Calu3 (cell line): ENCODE measurements around the gene ST8SIA1. TPM values are rescaled to one million over a fixed set of nuclear protein-coding genes. Genes with fewer than 3 reads are reported as not detected.
A peak's percentile ranks its signal among the peaks of the same experiment; 100 is the strongest.
"Not testable (repeated sequence)": the region's sequence is repeated elsewhere in the genome, so short reads cannot be mapped to it uniquely, and the experiment has no call there.

Source experiments
- Bru-seq: library from RNA; stranded (reverse); fragments of 400-500 nt; gene quantifications from one replicate; lab custom pipeline; 2021; lab: Mats Ljungman, UMichigan
- BruChase-seq, 2 experiments: library from RNA; stranded (reverse); fragments of 400-500 nt; gene quantifications; one replicate each; lab custom pipeline; 2021; lab: Mats Ljungman, UMichigan
- BruUV-seq: library from RNA; stranded (reverse); fragments of 400-500 nt; replicated peaks from 2 replicates; lab custom pipeline; 2021; lab: Mats Ljungman, UMichigan
- CTCF ChIA-PET: fragments of 300-600 bp; sonication (Branson Sonifier 250); formaldehyde crosslinking; loops from one replicate; lab custom pipeline; 2022; ENCODE audit warnings: antibody characterized with exemption; lab: Charles Lee
- DNase-seq: peaks from one replicate; pipeline ENCODE4 v3.0.0; 2022
- H3K27ac Mint-ChIP-seq: one replicate; pipeline ENCODE4 v1.8.0; 2022; ENCODE audit warnings: mixed read lengths; ENCODE audit not compliant: unreplicated experiment
- H3K27me3 Mint-ChIP-seq: one replicate; pipeline ENCODE4 v1.8.0; 2022; ENCODE audit warnings: mixed read lengths; ENCODE audit not compliant: unreplicated experiment
- H3K36me3 Mint-ChIP-seq: one replicate; pipeline ENCODE4 v1.8.0; 2022; ENCODE audit warnings: mild to moderate bottlenecking, moderate library complexity, mixed read lengths; ENCODE audit not compliant: insufficient read depth, unreplicated experiment
- H3K4me1 Mint-ChIP-seq: one replicate; pipeline ENCODE4 v1.8.0; 2022; ENCODE audit warnings: mild to moderate bottlenecking, low read depth, mixed read lengths; ENCODE audit not compliant: unreplicated experiment
- H3K4me3 Mint-ChIP-seq: one replicate; pipeline ENCODE4 v1.8.0; 2022; ENCODE audit warnings: mild to moderate bottlenecking, low read depth, moderate library complexity, mixed read lengths; ENCODE audit not compliant: unreplicated experiment
- H3K9me3 Mint-ChIP-seq: one replicate; pipeline ENCODE4 v1.8.0; 2022; ENCODE audit warnings: low read depth, mixed read lengths; ENCODE audit not compliant: unreplicated experiment
- CTCF ChIP-seq: fragments of 200-600 bp; IDR thresholded peaks from one replicate; pipeline ENCODE4 v1.8.0; 2022; ENCODE audit warnings: antibody characterized with exemption; ENCODE audit not compliant: unreplicated experiment
- intact Hi-C: fragments of 100-400 bp; cut with micrococcal nuclease; formaldehyde crosslinking; loops from one replicate; pipeline ENCODE4 v1.10.0; 2022; ENCODE audit not compliant: unreplicated experiment
- long read RNA-seq: library from polyadenylated mRNA; stranded (forward); transcript quantifications from one replicate; pipeline ENCODE4 v2.0.0, GENCODE V29; 2022
- total RNA-seq: library from RNA; stranded (reverse); gene quantifications from 2 replicates; pipeline ENCODE4 v1.2.3, GENCODE V29; 2022

Gene ST8SIA1
- total RNA-seq (not detected in 2 replicates), Bru-seq, nascent RNA (percentile 1 among the genes with signal in this experiment), BruChase-seq, experiment 1, labeled RNA remaining after a 6-hour chase (percentile 7 among the genes with signal in this experiment), BruChase-seq, experiment 2, labeled RNA remaining after a 2-hour chase (percentile 5 among the genes with signal in this experiment)
- long read RNA-seq, partial matches to known transcripts: 0 of 1 reads
- long read RNA-seq, other reads (novel, unspliced or antisense): 1 of 1 reads

DNA sequence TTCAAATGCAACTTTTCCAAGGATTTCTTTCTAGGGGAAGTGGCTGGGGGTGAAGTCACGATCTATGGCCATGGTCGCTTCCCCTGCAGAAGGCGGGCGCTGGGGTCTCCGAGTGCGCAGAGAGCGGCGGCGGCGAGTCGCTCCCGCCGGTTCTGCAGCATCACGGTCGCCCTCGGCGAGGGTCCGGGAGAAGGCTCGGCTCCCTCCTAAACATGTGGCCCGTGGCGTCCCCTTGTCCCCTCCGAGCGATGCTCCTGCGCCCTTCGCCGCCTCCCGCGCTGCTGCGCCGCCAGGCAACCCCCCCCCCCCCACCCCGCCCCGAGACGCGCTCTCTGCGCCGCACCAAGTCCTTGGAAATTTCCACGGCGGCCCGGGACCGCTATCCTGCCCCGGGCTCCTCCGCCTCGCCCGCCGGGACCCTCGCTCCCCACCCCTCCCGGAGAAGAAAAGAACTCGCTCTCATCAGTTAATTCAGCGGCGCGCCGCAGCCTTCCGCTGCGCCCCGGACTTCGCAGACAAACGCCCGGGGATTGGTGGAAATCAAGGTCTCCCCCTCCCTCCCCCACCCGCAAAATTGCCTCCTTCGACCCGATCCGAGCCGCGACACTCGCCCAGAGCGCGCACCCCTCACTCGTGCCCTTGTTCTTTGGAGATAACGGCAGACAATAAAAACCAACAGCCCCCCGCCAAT lies at the start of gene ST8SIA1:
Gene ST8SIA1 (minus strand): TSS at position 298 of the 691 bp plus-strand sequence. CDS start 475 bp downstream, outside the sequence.
- no peaks in the 10 kb centered on the region for H3K9me3 Mint-ChIP-seq
- no peaks in the 10 kb centered on the region for H3K4me1 Mint-ChIP-seq
- H3K36me3 Mint-ChIP-seq: peaks cover 7% of the 10 kb centered on the region
- H3K27me3 Mint-ChIP-seq: peaks cover 11% of the 10 kb centered on the region
- intact Hi-C loops: loop anchor here (5.0 kb wide), 1 partner anchor 113 kb away; no protein-coding TSS in a partner anchor
- no peak for DNase-seq
- no peak within 1 kb of the TSS for H3K27ac Mint-ChIP-seq
- BruUV-seq: no TSS peak
- CTCF ChIA-PET: interaction anchor here (1.2 kb wide), 1 partner anchor 233 kb away, joined by 3 read pairs; no protein-coding TSS in a partner anchor
- no peak for TF ChIP-seq CTCF
- H3K4me3 Mint-ChIP-seq: peak within 1 kb of the TSS; percentile 74

DNA sequence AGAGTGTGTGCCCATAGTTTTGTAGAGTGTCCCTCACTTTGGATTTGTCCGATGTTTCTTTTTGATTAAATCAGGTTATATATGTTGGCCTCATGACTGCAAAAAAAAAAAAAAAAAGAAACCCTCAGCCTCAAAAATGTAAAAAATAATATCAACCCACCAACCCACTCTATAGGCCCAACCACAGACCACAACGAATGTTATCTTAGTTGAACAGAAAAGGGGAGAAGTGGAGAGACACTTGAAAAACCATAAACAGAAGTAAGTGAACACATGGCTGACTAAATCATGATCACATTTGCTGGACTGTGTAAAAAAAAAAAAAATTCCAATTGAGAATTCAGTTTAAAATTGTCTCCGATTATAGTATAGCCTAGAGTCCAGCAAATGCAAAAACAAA lies 45.5 kb upstream of the ST8SIA1 start:
- Mint-ChIP-seq H3K27ac (no peak overlapping the region), H3K4me1 (no peaks in the 10 kb centered on the region), H3K4me3 (no peak overlapping the region), H3K36me3 (no peaks in the 10 kb centered on the region), H3K9me3 (no peaks in the 10 kb centered on the region), H3K27me3 (no peaks in the 10 kb centered on the region)
- no peak for TF ChIP-seq CTCF
- BruUV-seq: no TSS peak
- DNase-seq: no peak
- intact Hi-C loops: no loop called here
- CTCF ChIA-PET: no interaction called here

DNA sequence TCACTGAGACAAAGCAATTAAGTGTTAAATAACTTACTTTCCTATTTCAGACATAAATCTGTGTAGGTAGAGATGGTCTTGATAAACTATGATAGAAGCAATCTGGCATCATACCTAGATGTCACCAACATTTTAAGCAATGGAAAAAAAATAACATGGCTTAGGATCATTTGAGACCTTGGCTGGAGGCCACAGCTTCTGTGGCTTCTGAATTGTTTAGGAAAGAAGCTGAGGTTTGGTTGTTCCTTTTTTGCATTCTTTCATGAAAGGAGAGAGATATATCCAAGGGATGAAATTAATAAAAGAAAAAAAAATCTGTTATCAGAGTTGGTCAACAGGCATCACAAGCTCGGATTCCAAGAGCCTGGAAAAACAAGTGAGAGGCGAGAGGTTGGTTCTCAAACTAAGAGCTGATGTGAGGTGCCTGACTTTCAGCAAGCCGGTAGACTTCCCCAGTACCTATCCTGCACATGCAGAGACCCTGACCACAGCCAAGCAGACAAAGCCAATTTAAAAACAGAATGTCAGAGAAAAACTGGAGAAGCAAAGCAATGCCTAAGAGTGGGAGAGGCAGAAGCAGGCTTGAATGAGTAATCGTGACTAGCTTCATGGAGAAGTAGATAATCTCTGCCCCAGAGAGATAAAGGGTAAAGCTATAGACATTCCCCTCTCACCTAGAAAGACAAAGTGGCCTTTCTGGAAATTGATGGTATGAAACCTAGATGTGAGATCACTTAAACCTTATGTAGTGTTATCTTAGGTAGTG lies 43.4 kb upstream of the ST8SIA1 start:
- Mint-ChIP-seq H3K36me3 (no peaks in the 10 kb centered on the region), H3K9me3 (no peaks in the 10 kb centered on the region), H3K27me3 (no peaks in the 10 kb centered on the region), H3K27ac (no peak overlapping the region), H3K4me1 (no peaks in the 10 kb centered on the region), H3K4me3 (no peak overlapping the region)
- CTCF ChIA-PET: interaction anchor here (0.7 kb wide), 1 partner anchor 141 kb away, joined by 3 read pairs; no protein-coding TSS in a partner anchor
- BruUV-seq: no TSS peak
- intact Hi-C loops: no loop called here
- DNase-seq: no peak
- TF ChIP-seq CTCF: no peak

DNA sequence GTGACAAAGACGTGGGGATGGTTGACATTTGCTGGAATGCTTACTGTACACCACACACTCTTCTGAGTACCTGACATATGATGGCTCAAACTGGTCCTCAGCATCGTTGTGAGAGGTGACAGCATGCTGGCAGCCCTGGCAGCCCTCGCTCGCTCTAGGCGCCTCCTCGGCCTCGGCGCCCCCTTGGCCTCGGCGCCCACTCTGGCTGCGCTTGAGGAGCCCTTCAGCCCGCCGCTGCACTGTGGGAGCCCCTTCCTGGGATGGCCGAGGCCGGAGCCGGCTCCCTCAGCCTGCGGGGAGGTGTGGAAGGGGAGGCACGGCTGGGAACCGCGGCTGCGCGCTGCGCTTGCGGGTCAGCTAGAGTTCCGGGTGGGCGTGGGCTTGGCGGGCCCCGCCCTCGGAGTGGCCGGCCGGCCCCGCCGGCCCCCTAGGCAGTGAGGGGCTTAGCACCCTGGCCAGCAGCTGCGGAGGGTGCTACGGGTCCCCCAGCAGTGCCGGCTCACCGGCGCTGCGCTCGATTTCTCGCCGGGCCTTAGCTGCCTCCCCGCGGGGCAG lies 42.2 kb upstream of the ST8SIA1 start:
- BruUV-seq, H3K4me3 Mint-ChIP-seq, H3K9me3 Mint-ChIP-seq, H3K27ac Mint-ChIP-seq, intact Hi-C loops, CTCF ChIA-PET, DNase-seq, H3K36me3 Mint-ChIP-seq, H3K4me1 Mint-ChIP-seq, H3K27me3 Mint-ChIP-seq: not testable (repeated sequence)
